T follicular helper cell (primary cell): ENCODE data around the gene RBBP8NL.

Experiments used
- DNase-seq: peaks from one replicate; pipeline ENCODE4 v3.0.0-alpha.2; 2020; ENCODE audit warnings: low read depth

The RBBP8NL gene

GRCh38 chr20:62422636-62423325 lies 4.6 kb downstream of the RBBP8NL start:
- no peak for DNase-seq

GRCh38 chr20:62421716-62421990 lies 5.7 kb downstream of the RBBP8NL start:
- DNase-seq = no peak

GRCh38 chr20:62420846-62421715 lies 6.3 kb downstream of the RBBP8NL start:
- DNase-seq = no peak

- no peak for DNase-seq
Measured at GRCh38 chr20:62419759-62420158, 7.6 kb downstream of the RBBP8NL start.

- no peak for DNase-seq
Measured at GRCh38 chr20:62418709-62419487, 8.4 kb downstream of the RBBP8NL start.

GRCh38 chr20:62417981-62418708 lies 9.2 kb downstream of the RBBP8NL start:
- no peak for DNase-seq

- DNase-seq = no peak
Measured at GRCh38 chr20:62416651-62417637, 10.4 kb downstream of the RBBP8NL start.

- no peak for DNase-seq
Measured at GRCh38 chr20:62415354-62416111, 11.8 kb downstream of the RBBP8NL start.

GRCh38 chr20:62413896-62414481 lies 13.3 kb downstream of the RBBP8NL start:
- no peak for DNase-seq

- no peak for DNase-seq
Measured at GRCh38 chr20:62413025-62413570, 14.2 kb downstream of the RBBP8NL start.

GRCh38 chr20:62412194-62413024 lies 14.9 kb downstream of the RBBP8NL start:
- no peak for DNase-seq

- no peak for DNase-seq
Measured at GRCh38 chr20:62411479-62412193, 15.7 kb downstream of the RBBP8NL start.

- no peak for DNase-seq
Measured at GRCh38 chr20:62410746-62411478, 16.4 kb downstream of the RBBP8NL start.

GRCh38 chr20:62409931-62410745 lies 17.2 kb downstream of the RBBP8NL start:
- DNase-seq = no peak

- no peak for DNase-seq
Measured at GRCh38 chr20:62409086-62409853, 18.1 kb downstream of the RBBP8NL start.
